Neural progenitor cell (in vitro differentiated cells): ENCODE measurements around the gene DYTN.

Experiments
- CTCF ChIP-seq: fragments of 200-600 bp; sonication (generic); IDR thresholded peaks from 2 replicates; pipeline ENCODE4 v1.5.1; 2017; ENCODE audit warnings: antibody characterized with exemption, mild to moderate bottlenecking
- EZH2 ChIP-seq: fragments of 200-600 bp; sonication (generic); IDR thresholded peaks from 2 replicates; pipeline ENCODE4 v1.6.1; 2017; ENCODE audit warnings: antibody characterized with exemption, mild to moderate bottlenecking, moderate library complexity
- EZH2phosphoT487 ChIP-seq: fragments of 200-600 bp; sonication (generic); IDR thresholded peaks from 2 replicates; pipeline ENCODE4 v1.6.1; 2017; ENCODE audit warnings: antibody characterized with exemption

DNA sequence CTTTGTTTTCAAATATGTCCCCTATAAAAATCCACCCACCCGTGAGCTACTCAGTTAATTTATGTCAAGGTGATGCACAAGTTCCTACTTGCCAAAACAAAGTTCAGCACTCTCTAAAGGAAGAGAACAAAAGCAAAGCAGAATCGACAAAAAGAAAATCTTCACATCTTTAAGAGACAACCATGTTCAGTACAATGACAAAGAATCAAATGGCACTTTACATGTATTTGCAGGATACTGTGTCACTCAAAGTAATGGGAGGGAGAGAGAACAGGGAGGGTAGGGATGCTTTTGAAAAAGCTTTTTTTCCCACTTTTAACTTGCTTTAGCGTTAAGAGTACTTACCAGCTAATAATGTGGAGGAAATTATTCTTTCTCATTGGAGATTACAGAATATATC lies 115.0 kb downstream of the DYTN start:
- no peak for TF ChIP-seq CTCF
- TF ChIP-seq EZH2: no peak
- TF ChIP-seq EZH2phosphoT487: no peak
